Measurements from ENCODE around the gene TSPO2. TPM values are rescaled to one million over a fixed set of nuclear protein-coding genes. Genes with fewer than 3 reads are reported as not detected.

Gene TSPO2
- total RNA-seq, 4 donors from 2014 or later, result not detected

- TF ChIP-seq, protein P1, sequence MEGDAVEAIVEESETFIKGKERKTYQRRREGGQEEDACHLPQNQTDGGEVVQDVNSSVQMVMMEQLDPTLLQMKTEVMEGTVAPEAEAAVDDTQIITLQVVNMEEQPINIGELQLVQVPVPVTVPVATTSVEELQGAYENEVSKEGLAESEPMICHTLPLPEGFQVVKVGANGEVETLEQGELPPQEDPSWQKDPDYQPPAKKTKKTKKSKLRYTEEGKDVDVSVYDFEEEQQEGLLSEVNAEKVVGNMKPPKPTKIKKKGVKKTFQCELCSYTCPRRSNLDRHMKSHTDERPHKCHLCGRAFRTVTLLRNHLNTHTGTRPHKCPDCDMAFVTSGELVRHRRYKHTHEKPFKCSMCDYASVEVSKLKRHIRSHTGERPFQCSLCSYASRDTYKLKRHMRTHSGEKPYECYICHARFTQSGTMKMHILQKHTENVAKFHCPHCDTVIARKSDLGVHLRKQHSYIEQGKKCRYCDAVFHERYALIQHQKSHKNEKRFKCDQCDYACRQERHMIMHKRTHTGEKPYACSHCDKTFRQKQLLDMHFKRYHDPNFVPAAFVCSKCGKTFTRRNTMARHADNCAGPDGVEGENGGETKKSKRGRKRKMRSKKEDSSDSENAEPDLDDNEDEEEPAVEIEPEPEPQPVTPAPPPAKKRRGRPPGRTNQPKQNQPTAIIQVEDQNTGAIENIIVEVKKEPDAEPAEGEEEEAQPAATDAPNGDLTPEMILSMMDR (IDR thresholded peaks at IDR 0.05; ENCODE audit: low read depth), result no peak
These were observed 13.5 kb upstream of the TSPO2 start for GRCh38 chr6:41028561-41029412.

GRCh38 chr6:41032830-41033229 lies 9.4 kb upstream of the TSPO2 start:
- TF ChIP-seq, protein P1 (IDR thresholded peaks at IDR 0.05; ENCODE audit: low read depth), result no peak

- TF ChIP-seq, protein P1 (IDR thresholded peaks at IDR 0.05; ENCODE audit: low read depth), result no peak
These were observed 8.5 kb upstream of the TSPO2 start for GRCh38 chr6:41033776-41034175.

- TF ChIP-seq, protein P1 (IDR thresholded peaks at IDR 0.05; ENCODE audit: low read depth), result no peak
These were observed 6.1 kb upstream of the TSPO2 start for GRCh38 chr6:41036186-41036585.

GRCh38 chr6:41036601-41037000 lies 5.7 kb upstream of the TSPO2 start:
- TF ChIP-seq, protein P1 (IDR thresholded peaks at IDR 0.05; ENCODE audit: low read depth), result no peak

DNA sequence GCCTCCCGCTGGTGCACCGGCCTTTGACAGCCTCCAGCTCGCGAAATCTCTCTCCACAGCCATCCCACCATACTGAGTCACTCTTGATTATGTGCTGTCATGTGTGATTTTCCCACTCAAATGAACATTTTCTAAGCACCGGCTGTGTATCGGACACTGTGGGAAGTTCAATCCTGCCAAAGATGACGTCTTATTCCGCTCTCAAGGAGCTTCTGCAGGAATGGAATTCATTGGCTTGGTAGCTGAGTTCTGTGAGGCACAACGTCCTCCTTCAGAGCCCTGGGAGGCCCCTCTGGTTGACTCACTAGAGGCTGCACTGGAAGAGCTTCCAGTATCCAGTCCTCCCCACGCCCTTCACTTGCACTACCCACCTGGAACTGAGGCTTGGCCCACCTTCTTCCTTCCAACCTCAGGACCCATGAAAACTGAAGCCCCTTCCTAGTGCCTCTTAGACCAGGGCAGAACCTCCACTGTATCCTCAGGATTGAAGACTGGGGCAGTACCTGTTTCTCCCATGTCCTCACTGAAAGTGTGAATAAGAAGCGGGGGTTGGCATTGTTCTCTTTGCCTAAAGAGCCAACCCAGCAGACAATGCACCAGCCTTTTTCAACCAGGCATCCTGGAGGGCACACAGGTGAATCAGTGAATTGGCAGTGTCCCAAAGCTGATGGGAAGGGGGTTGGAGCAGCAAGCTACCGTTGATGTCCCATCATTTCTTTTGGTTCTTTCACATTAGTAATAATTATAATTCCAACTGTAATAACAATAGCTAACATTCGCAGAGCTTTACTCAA lies 5.0 kb upstream of the TSPO2 start:
- TF ChIP-seq, protein P1 (IDR thresholded peaks at IDR 0.05; ENCODE audit: low read depth), result no peak

- TF ChIP-seq, protein P1 (IDR thresholded peaks at IDR 0.05; ENCODE audit: low read depth), result no peak
These were observed 4.1 kb upstream of the TSPO2 start for GRCh38 chr6:41038205-41038604.

Data from subcutaneous adipose tissue (tissue), 4 donors.